ENCODE data around the gene NF1.
"Not testable (repeated sequence)": the region's sequence is repeated elsewhere in the genome, so short reads cannot be mapped to it uniquely, and the experiment has no call there.

Gene NF1

DNA sequence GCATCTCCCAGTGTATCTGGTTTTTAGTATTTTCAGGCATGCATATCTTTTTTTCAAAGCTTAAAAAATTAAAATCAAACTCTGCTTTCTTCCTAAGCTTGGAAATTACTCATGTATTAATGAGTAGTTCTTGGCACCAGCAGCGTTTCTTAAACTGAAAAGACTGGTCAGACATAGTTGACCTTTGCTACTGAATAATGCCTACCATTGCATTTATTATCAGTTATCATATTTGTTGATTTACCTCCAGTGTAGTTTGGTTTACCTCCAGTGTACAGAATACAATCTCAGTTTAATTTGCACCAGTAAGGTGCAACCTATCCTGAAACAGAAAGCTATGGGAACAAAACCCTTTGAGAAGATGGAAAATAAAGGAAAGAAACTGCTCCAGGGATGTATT is 261.2 kb downstream of the NF1 start:
- no peak for DNase-seq

DNA sequence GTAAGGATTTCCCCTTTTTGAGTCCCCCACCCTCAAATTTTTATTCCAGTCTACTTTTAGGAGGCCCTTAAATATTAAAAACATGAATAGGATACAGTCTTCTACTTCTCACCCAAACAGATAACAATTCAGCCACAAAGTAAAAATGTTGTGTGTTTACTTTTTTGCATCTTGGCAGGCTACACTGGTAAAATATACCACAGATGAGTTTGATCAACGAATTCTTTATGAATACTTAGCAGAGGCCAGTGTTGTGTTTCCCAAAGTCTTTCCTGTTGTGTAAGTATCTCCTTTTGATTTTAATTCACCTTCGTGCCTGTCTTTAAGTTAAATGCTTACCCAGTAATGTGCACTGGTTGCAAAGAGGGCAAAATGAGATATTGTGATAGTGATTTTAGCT is 262.3 kb downstream of the NF1 start:
- DNase-seq = no peak

DNA sequence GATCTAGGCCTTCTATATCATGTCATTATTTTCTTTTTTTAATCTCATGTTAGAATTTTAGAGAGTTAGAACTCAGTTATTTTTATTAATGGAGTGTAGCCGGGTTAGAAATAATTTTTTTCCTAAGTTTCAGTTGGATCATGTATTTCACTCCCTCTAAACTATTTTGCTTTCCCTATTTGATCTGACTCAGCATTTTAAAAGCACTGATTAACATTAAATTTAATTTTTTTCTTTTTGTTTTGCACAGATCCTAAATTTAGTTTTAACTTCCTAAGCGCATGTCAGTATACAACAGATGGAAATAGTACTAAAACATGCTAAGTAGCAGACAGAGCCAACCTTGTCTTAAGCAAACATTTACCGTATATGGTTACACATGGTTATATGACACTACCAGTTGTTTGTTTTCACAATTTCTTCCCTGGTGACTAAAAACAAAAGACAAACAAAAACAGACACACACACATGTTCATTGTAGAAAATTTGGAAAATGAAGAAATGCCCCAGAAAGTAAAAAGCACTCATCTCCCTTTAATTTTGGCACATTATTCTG is 263.1 kb downstream of the NF1 start:
- DNase-seq = no peak

DNA sequence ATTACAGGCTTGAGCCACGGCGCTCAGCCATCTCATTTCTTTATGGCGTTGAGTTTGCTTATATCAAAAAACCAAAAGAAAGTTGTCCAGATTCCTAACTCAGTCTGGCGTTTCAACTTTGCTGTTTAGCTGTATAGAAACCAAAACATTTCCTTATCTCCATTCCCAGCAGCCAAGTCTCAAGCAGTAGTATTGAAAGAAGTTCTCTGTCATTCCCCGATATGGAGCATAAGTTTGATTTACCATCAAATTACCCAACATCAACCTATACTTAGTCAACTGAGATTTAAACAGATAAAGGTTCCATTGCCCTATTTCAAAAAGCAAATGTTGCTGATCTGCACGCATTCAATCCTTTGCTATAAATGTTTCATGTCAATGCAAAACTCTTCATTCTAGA is 269.2 kb downstream of the NF1 start:
- no peak for DNase-seq

DNA sequence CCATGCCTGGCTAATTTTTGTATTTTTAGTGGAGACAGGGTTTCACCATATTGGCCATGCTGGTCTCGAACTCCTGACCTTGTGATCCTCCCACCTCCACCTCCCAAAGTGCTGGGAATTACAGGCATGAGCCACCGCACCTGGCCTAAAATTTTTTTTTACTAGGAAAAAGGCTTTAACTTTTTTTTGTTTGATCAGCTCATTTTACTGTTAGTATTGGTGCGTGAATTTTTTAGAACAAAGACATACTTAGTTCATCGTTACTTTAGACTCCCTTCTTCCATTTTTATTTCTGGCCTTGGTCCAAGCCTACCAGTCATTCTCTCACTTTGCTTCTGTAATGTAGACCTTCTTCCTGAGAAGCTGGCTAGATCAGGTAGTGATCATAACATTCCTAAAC is 271.3 kb downstream of the NF1 start:
- DNase-seq = no peak

DNA sequence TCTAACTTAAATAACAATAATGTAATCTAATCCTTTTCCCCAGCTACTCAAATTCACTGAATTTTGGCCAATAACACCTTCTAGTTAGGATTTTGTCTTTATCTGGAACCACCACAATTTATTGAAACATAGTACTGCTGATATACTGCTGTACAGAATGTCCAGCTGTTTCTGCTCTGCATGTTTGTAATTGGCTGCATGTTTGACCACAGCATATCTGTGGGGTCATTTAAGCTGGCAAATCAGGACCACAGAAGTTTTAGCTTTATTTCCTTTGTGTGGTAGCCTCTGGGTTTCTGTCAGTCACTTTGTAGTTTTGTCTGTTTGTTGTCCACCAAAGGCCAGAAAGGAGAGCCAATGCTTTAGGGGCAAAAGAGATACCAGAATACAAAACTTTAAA is 274.5 kb downstream of the NF1 start:
- no peak for DNase-seq

DNA sequence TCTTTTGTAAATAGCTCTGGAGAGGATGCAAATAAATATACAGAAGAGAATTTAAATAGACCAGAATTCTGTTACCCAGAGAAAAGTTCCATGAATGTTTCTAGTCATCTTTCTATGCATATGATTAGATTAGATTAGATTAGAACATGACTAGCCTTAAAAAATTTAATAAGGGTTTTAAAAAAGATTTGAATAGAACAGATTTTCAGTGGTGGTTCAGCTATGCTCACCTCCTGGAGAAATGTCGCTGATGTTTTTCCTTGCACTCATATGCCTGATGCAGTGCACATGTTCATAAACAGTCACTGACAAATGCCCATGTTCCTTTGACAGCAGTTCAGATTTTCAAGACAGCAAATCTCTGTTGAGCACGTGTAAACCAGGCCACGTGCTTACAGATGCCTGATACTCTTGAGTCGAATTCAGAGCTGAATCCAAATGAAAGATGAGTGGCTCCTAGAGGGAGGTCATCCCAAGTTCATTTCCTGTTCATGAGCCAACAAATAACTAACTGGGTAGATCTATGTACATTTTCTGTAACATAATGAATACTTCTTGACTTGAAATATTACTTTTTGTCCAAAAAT is 276.8 kb downstream of the NF1 start:
- no peak for DNase-seq

DNA sequence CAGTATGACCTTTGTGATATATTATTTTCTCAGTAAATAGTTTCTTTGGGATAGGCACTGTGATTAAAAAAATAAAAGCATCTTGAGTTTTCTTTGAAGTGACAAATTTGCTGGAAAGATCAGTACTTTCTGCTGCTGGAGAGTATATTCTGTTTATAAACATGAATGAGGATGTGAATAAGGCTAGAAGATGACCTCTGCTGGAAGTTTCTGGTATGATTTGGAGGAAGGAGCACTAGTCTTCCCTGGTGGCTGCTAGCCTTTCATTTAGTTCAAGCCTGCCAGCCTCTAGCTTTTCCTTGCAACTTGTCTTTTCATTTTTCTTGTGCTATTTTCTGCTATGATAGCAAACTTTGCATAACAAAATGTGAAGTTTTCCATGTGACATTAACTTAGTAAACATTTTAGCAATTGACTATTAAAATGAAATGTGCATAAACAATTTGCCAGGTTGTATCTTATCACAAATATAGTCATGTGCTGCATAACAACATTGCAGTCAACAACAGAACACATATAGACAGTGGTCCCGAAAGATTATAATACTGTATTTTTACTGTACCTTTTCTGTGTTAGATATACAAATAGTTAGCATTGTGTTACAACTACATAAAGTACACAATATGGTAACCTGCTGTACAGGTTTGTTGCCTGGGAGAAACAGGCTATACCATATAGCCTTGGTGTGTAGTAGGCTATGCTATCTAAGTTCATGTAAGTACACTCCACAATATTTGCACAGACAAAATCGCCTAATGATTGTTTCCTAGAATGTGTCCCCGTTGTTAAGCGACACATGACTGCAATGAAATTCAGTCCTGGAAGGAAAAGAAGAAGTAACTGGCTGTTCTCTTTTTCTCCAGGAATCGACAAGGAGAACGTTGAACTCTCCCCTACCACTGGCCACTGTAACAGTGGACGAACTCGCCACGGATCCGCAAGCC is 278.6 kb downstream of the NF1 start:
- DNase-seq = no peak

DNA sequence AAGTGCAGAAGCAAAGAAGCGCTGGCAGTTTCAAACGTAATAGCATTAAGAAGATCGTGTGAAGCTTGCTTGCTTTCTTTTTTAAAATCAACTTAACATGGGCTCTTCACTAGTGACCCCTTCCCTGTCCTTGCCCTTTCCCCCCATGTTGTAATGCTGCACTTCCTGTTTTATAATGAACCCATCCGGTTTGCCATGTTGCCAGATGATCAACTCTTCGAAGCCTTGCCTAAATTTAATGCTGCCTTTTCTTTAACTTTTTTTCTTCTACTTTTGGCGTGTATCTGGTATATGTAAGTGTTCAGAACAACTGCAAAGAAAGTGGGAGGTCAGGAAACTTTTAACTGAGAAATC is 279.3 kb downstream of the NF1 start:
- DNase-seq = no peak

DNA sequence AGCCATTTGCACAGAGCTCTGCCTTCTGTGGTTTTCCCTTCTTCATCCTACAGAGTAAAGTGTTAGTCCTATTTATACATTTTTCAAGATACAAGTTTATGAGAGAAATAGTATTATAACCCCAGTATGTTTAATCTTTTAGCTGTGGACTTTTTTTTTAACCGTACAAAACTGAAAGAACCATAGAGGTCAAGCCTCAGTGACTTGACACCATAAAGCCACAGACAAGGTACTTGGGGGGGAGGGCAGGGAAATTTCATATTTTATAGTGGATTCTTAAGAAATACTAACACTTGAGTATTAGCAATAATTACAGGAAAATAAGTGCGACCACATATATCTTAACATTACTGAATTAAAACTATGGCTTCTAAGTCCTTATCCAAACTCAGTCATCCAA is 279.7 kb downstream of the NF1 start:
- DNase-seq = no peak

DNA sequence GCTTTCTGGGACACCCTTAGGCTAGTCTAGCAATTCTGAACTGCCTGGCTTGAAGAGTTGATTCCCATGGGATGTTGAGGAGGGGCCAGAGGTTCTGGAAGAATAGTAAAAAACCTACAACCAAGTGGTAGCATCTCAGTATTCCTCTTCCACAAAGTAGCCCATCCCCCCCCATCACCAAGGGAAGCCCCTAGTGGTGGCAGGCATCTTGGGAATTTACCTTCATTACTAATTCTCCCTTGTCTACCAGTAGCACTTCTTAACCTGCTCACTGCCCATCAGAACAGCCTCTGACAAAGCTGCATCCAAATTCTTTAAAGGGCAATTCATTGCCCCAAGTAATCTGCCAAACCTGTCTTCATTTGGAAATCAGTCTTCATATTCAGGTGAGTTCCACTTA is 283.9 kb downstream of the NF1 start:
- DNase-seq = no peak

DNA sequence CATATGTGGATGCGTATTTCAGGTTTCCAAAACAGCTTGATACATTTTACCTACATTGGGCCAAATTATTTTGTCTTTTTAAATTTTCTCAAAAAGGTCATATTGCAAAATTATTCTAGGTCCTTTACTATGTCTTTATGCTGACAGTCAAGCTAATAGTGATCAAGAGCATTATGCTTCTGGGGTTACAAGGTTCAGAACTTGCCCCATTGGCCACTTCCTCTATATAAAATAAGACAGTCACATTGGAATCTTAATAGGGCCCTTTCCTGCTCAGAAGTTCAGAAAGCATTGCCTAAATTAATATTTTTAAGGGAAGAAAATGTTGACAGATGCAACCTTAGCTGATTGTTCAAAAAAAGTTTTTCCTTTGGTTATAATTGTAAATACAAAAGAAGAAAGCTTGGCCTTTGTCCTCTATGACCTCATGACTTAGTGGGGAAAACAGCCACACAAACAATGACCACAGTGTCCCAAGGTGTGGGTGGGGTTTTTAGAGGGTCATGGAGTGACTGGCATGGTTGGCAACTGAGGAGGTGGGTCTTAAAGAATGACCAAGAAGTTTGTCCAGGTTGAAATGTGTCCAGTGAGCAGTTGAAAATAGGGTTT is 284.9 kb downstream of the NF1 start:
- DNase-seq = no peak

DNA sequence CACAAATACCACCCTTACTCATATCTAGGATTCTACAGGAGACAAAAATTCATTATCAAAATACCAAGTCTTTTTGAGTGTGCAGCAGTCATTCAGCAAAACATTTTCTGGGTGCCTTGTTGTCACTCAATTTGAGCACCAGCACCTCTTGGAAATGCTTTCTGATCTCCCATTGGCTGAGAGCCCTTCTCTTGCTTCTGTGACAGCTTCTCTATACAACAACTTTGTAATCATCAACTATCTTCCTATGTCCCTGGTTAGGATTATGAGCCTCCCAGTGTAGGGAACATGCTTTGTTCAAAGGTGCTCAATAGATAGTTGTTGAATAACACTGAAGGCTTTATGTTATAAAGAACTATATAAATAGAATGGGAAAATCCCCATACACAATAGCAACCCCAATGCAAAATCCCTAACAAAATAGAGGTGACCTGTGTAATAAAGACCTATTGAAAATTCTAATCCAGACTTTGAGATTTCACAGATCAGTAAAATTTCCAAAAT is 286.4 kb downstream of the NF1 start:
- no peak for DNase-seq

DNA sequence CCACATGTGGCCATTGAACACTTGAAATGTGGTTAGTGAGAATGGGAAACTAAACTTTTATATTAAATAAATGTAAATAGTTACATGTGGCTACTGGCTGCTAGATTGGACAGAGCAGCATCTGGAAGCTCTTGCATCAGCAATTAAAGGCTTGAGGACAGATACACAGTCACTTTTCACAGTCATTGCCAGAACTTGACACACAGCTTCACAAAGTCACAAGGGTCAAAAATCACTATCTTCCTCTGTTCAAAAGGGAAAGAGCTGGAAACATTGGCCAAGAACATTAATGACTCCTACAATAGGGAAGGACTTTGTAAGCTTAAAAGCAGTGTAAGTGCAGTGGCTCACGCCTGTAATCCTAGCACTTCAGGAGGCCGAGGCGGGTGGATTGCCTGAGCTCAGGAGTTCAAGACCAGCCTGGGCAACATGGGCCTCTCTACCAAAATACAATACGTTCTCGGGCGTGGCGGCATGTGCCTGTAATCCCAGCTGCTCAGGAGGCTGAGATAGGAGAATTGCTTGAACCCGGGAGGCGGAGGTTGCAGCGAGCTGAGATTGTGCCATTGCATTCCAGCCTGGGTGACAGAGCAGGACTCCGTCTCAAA is 288.0 kb downstream of the NF1 start:
- DNase-seq = not testable (repeated sequence)

DNA sequence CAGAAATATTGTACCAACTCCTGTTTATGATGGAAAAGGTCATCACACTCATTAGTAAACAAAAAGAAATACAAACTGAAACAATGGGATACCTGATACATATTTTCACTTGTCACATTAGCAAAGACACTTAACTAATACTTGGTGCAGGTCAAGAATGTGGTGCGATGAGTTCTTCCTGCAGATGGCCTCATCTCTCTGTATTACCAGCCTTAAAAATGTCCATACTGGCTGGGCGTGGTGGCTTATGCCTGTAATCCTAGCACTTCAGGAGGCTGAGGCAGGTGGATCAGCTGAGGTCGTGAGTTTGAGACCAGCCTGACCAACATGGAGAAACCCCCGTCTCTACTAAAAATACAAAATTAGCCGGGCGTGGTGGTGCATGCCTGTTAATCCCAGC is 288.7 kb downstream of the NF1 start:
- DNase-seq = not testable (repeated sequence)

DNA sequence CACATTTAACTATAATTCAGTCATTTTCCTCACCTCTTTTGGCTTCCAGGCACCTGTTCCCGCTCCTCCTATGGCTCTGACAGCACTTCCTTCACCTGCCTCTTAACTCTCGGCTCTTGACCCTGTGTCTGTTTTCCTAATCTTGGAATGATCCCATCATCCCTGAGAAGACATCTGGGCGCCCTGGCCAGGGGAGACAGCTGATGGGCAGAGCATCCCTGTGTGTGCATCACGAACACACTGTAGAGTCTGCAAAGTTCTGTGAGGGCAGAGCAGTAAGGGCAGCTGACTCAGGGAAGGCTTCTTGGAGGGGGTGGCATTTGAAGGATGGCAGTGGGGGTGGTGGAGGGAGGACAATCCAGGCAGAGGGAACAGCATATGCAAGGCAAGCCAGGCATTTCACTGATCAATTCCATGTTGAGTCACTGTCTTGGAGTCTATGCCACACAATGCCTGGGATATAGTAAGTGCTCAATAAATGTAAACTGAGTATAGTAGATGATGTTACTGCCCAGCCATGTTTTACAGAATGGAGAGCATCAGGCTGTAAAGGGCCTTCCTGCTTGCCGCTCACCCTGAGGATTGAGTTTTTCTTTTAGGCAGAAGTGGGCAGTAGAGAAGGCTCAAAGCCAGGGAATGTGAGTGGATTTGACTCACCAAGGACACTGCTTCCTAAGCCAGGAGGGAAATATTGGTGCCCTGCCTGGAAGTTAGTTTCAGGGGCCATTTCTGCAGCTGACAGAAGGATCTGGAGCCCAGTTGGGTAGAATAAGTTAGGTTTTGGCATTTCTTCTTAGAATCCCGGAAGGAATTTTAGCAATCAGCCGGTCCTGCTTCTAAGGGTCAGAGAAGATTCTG is 290.9 kb downstream of the NF1 start:
- no peak for DNase-seq

DNA sequence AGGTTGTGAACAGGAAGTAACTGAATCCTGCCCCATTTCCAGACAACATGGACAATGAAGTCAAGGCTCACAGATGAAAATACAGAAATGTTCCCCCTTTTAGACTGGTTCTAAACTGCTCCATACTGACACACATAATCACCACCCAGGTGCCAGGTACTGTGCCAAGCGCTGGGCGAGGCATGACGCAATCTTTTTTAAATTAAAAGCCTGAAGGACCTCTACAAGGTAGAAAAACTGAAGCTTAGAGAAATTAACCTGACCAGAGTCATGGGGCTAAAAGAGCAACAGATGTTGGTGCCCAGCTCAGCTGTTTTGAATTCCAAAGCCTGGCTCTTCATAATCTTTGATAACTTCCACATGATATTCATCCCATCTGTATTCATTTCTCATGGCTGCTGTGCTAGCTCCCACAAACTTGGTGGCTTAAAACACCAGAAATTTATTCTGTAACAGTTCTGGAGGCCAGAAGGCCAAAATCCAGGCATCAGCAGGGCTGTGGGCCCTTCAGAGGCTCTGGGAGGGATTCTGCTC is 291.8 kb downstream of the NF1 start:
- no peak for DNase-seq

DNA sequence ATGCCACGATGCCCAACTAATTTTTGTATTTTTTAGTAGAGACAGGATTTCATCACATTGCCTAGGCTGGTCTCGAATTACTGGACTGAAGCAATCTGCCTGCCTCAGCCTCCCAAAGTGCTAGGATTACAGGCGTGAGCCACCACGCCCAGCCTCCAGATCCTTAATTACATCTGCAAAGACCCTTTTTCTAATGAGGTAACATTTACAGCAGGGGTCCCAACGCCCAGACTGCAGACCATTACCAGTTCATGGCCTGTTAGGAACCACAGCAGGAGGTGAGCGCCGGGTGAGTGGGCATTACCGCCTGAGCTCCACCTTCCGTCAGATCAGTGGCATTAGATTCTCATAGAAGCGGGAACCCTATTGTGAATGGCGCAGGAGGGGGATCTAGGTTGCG is 292.7 kb downstream of the NF1 start:
- no peak for DNase-seq

DNA sequence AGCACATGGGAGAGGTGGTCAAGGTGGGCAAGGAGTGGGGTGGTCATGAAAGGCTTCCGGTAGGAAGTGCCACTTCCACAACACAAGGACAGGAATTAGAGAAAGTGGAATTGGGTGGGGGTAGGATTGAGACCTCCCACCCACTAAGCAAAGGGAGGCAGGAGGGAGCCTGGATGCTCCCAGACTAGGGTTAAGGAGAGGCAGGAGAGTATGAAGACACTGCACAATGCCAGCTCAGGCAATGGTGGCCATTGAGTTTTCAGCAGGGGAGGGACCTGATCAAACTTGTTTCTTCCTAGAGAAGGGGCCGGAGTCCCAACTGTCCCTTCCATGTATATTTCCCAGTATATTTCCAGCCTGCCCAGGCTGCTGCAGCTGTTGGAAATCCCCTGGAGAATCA is 293.6 kb downstream of the NF1 start:
- DNase-seq = no peak

DNA sequence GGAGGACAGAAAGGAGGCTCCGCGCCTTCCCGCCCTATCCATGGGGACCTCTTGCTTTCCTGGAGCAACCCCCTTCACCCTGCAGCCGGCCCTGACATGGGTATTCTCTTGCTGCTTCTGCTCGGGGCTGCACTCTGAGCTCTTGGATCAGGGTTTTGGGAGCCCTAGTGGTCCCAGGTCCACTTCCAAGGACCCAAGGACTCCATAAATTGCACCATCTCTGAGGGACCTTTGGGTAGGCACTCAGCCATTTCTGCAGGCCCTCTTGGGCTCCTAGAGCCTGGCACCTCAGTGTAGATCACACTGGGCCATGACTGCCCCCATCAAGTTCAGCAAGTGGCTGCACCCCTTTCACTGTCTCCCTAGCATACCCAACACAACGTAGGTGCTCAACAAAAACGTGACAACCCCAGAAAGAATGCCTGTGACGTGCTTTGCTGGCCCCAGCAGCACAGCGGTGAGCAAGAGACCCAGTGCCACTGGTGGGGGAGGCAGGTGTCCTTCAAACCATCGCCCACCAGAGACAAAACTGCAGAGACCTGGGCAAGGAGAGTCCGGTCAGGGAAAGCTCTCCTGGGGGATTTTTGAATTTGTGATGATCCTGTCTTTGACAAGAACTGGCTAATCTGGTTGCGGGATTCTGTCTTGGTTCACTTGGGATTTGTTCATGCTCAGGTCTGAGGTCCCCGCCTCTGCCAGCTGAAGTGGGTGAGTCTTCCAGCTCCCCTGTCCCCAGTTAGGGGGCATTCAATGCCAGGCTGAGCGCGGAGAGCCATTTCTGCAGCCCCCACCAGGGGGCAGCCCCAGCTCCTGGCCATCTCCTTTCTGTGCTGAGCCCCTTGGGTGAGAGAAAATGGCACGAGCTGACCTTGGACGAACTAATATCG is 294.2 kb downstream of the NF1 start:
- DNase-seq = no peak
